ELR (cell line): ENCODE results near the gene IMPG1.
"Not testable (repeated sequence)": the region's sequence is repeated elsewhere in the genome, so short reads cannot be mapped to it uniquely, and the experiment has no call there.

Experiments
- DNase-seq: peaks from one replicate; pipeline ENCODE4 v3.0.0-alpha.2; 2015; ENCODE audit warnings: low read depth

Gene IMPG1

DNA sequence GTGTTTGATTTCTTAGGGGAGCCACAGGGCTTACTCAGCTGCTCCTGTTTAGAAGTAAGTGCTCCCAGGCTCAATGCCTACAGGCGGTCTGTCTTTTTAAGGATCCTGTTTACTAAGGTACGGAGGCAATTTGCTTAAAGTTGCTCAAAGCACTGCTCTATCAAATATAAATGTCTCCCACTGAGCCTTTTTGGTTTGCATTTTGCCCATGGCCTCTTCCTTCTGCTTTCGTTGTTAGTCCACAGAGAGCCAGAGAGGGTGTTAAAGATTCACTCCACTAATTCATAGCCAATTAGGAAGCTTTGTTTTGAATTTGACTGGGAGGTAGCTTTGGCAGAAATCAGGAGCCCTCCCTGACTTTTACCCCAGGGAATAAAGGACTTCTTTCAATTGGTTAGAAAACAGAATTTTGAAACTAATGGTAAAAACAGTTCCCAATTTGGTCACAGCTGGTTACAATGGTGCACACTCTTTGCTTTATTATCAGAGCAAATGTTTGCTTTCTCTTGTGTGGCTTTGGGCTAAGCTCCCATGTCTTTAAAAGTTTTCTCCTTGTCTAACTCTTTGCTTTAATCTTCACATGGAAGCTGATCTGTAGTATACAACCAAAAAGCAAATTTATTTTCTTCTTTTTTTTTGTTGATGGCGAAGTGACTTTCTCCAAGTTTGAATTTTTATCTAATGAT is 126.2 kb downstream of the IMPG1 start:
- DNase-seq: no peak

- no peak for DNase-seq
These were observed 129.1 kb downstream of the IMPG1 start for GRCh38 chr6:75943381-75943780.

GRCh38 chr6:75941509-75941908 is 131.0 kb downstream of the IMPG1 start:
- DNase-seq: no peak

DNA sequence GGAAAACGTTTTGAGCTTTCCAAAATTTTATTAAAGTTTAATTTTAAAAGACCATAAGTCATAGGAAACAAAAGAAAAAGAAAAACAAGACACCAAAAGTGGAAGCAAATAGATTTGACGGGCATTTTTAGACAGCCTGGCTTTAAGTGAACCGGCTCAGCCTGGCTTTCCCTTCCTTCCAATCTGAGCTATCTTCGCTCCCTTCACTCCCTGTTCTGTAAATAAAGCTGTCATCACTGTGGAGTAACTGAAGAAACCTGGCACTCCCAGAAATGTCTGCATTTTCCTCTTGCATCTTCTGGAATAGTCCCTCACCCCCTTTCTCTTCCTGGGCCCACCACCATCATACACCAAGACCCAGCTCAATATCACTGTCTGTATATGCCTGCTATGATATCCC is 131.9 kb downstream of the IMPG1 start:
- DNase-seq: no peak

DNA sequence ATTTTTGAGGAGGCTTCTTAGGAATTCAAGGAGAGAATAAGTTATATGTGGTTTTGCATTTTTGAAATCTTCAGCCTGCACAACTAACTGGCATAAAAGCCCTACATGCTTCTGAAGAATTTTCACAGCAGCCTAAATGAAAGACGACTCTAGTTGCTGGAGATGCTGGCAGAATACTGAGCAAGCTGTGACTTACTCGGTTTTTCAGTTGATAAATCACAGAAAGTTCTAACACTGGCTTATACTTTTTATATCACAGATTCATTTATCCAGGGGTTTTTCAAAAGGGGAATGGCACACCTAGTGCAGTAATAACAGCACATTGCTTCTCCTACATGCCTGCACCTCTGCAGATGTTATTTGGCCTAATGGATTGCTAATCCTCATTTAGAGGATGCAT is 134.6 kb downstream of the IMPG1 start:
- no peak for DNase-seq

DNA sequence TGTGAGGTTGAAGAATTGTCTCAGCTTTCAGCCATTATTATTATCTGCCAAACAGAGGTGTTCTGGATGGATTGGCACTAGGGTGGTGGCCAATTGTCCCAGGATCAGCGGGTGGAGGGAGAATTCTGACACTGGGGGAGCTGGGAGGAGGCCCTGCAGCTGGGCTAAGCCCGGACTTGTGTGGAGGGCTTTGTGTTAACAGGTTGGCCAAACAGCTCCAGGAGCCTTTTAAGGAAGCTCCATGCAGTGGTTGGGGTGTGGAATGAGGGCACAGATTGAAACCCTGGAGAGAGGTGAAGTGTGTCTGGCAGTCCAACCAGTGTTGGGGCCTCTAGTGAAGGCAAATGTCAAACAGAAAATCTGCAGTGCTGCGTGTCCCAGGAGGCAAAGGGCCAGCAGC is 135.8 kb downstream of the IMPG1 start:
- no peak for DNase-seq

- DNase-seq: no peak
These were observed 137.0 kb downstream of the IMPG1 start for GRCh38 chr6:75935473-75935793.

- DNase-seq: peak; percentile 85
These were observed 137.6 kb downstream of the IMPG1 start for GRCh38 chr6:75934643-75935472.

DNA sequence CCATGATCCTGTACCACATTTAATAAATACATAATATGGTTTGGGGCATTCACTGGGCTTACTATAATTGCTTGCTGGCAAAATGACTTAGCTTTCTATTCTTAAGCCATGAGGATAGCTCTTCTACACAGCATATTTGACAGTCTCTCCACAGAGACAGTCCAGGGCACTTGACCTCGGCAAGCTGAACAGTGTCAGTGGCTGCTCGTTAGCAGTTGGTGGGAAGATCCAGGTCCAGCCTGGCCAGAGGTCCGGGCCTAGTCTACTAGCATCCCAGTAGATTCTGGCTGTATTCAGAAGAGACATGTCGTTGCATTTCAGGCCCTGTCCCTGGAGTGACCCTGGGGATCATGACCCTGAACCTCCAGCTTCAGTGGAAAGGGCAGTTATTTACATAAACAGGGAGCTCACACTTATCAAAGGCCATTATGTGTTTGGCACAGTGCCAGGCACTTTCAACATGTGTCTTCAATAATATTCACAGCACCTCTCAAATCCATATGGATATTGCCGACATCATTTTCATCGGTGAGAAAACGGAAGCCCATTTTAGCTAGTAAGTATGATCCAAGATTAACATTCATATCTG is 139.0 kb downstream of the IMPG1 start:
- DNase-seq: no peak

GRCh38 chr6:75932067-75932466 is 140.4 kb downstream of the IMPG1 start:
- DNase-seq: peak; percentile 44

DNA sequence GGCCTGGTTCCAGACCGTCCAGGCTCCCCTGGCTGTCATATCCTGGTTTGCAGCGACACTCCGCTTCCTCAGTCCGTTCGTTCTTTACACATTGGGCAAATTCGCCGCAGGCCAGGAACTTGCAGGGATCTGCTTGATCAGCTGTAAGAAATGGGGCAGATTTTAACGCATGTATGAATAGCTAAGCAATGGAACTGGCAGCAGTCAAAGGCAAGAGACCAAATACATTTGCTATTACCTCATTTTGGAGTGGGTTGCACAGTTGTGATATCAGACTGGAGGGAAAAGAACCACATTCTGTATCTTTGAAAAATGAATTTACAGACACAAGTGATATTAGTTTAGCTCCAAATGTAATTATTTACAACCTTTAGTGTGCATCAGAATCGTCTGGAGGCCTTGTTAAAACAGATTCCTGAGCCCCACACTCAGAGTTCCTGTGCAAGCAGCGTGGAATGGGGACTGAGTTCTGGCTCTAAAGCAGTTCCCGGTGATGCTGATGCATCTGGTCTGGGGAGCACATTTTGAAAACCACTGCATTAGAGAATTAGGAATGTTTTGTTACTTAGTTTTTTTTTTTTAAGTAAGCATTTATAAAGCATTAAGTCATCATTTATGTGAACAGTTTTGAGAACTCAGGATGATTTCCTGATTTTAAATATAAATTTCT is 141.3 kb downstream of the IMPG1 start:
- DNase-seq: no peak

DNA sequence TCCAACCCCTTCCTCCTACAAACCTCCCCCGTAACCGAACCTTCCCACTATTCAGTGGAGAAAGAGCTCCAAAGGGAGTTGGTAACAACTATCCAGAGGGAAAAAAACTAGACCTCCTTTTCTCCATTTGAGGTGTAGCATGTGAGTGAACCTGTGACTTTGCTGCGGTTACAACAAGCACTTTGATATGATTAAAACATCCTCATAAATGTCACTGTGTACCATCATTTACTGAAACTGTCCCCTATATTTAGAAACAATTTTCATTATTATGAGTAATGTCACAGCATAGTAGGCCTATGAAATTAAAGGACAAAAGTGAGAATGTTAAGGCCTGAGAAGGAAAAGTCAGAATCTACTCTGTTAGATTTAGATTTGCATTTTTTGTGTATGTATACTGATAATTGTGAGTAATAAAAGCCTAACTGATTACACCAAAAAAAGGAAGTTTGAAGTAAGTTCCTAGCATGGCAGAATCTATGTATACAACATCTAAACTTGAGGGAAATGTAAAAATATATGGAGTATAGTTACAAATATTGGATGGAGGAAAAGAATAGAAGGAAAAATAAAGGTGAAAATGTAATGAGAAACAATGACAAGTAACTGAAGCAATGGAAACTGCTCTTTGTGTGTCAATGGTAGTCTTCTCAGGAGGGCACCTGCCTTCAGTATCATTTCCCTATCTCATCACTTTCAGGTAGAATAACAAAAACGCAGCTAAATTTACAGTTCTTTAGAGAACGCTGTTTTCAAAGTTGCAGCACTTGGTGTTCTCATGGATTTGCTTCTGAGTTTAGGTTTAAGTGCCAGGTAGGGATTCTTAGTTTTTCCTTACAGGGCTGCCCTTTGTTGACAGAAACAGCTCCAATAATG is 145.9 kb downstream of the IMPG1 start:
- DNase-seq: no peak

DNA sequence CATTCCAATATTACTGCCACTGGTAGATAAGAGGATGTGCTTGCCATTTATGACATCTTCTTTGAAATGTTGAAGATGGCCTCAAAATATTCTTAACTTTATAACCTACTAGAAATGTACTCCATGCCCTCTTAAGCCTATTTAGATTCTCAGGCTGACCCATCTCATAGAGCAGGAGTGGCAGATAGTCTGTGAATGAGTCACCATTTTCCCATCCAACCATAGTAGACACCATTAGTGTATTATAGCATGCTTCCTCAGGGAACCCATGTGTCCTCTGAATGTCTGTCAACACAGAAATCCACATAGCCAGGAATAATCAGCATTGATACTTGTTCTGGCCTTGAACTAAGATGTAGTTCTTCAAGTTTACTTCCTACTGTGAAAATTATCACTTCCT is 150.2 kb downstream of the IMPG1 start:
- peak; percentile 59 for DNase-seq

GRCh38 chr6:75913040-75913439 is 159.4 kb downstream of the IMPG1 start:
- DNase-seq: no peak

- no peak for DNase-seq
These were observed 165.0 kb downstream of the IMPG1 start for GRCh38 chr6:75907444-75907843.

- DNase-seq: no peak
These were observed 165.6 kb downstream of the IMPG1 start for GRCh38 chr6:75906871-75907270.

GRCh38 chr6:75905129-75905528 is 167.3 kb downstream of the IMPG1 start:
- DNase-seq: not testable (repeated sequence)

- DNase-seq: not testable (repeated sequence)
These were observed 172.2 kb downstream of the IMPG1 start for GRCh38 chr6:75900216-75900615.

DNA sequence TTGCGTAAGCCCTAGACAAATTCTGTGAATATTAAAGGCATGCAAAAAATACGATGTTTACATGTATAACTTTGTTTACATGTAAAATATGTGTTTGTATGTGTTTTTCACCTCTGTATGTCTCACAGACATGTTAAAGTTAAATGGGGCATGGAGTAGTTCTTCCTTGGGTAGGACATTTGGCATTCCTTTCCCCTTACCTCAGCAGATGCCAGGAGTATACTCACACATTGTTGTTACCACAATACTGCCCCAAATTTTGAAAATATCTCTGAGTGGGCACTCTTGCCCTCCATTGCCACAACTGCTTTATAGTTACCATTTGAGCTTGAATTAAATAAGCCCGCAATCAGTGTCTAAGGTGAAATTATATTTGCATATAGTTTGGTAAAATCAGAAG is 175.9 kb downstream of the IMPG1 start:
- DNase-seq: peak; percentile 4

GRCh38 chr6:75893776-75894152 is 178.7 kb downstream of the IMPG1 start:
- no peak for DNase-seq

GRCh38 chr6:75893058-75893775 is 179.2 kb downstream of the IMPG1 start:
- peak; percentile 82 for DNase-seq
